Astrocyte of the cerebellum (primary cell): ENCODE data around the gene CTPS1.

Source experiments
- DNase-seq: peaks from one replicate; pipeline ENCODE4 v3.0.0-alpha.2; 2011; ENCODE audit warnings: low read depth
- H3K4me3 ChIP-seq: 2 replicates; pipeline ENCODE4 v1.5.1; 2011; ENCODE audit warnings: mild to moderate bottlenecking, low read depth, low read length, moderate library complexity
- CTCF ChIP-seq: IDR thresholded peaks from 2 replicates; pipeline ENCODE4 v1.5.1; 2012; ENCODE audit warnings: low read length, low read depth, moderate library complexity, mild to moderate bottlenecking; ENCODE audit errors: missing control alignments
- in situ Hi-C: cut with HindIII; loops from 2 replicates; pipeline ENCODE4 v1.10.0; 2017; ENCODE audit warnings: low sequenced_read_pairs

Gene CTPS1

GRCh38 chr1:40986328-40986783 lies 6.9 kb downstream of the CTPS1 start:
- in situ Hi-C loops, result no loop called here
- no peak for TF ChIP-seq CTCF

GRCh38 chr1:40986956-40987355 lies 7.5 kb downstream of the CTPS1 start:
- no peak for DNase-seq
- TF ChIP-seq CTCF, result no peak
- in situ Hi-C loops, result no loop called here
- H3K4me3 ChIP-seq, result no peak overlapping the region

More at GRCh38 chr1:40986328-40986783, 6.9 kb downstream of the CTPS1 start:
- no peak overlapping the region for H3K4me3 ChIP-seq
- no peak for DNase-seq

GRCh38 chr1:40987439-40988276 lies 8.2 kb downstream of the CTPS1 start:
- TF ChIP-seq CTCF, result no peak
- no peak for DNase-seq
- H3K4me3 ChIP-seq, result no peak overlapping the region
- in situ Hi-C loops, result no loop called here

- no peak for TF ChIP-seq CTCF
- in situ Hi-C loops, result no loop called here
- no peak for DNase-seq
- no peak overlapping the region for H3K4me3 ChIP-seq
These were observed 8.8 kb downstream of the CTPS1 start for GRCh38 chr1:40988280-40988679.

- H3K4me3 ChIP-seq, result no peak overlapping the region
- no peak for DNase-seq
- in situ Hi-C loops, result no loop called here
- no peak for TF ChIP-seq CTCF
These were observed 9.6 kb downstream of the CTPS1 start for GRCh38 chr1:40989066-40989465.

GRCh38 chr1:40997096-40997495 lies 17.6 kb downstream of the CTPS1 start:
- in situ Hi-C loops, result no loop called here

More at GRCh38 chr1:40997096-40997495, 17.6 kb downstream of the CTPS1 start:
- H3K4me3 ChIP-seq, result no peak overlapping the region
- no peak for DNase-seq
- no peak for TF ChIP-seq CTCF
